ENCODE results near the gene FAR1.
A peak's percentile ranks its signal among the peaks of the same experiment; 100 is the strongest.

Gene FAR1

GRCh38 chr11:13663631-13664071 is 4.8 kb upstream of the FAR1 start:
- peaks cover 19% of the 10 kb centered on the region; the same call in 1 of the 2 replicates for H3K9me3 ChIP-seq (ENCODE audit: insufficient read depth, low read length)
- no peak for DNase-seq (ENCODE audit: low read depth, low spot score)
- H3K9ac ChIP-seq (ENCODE audit: insufficient read length, low read depth), result no peak overlapping the region
- H3K4me1 ChIP-seq (ENCODE audit: insufficient read depth, insufficient read length), result no peaks in the 10 kb centered on the region
- H3K4me3 ChIP-seq (ENCODE audit: insufficient read length, low read depth), result no peak overlapping the region
- no peak for TF ChIP-seq SUZ12 (IDR thresholded peaks at IDR 0.05; ENCODE audit: extremely low read depth, insufficient read depth, insufficient read length)
- no peak for TF ChIP-seq YY1 (IDR thresholded peaks at IDR 0.05; ENCODE audit: insufficient read depth, insufficient read length)
- TF ChIP-seq ZNF274 (IDR thresholded peaks at IDR 0.05; ENCODE audit: low read depth, low read length), result no peak
- no peaks in the 10 kb centered on the region for H3K27me3 ChIP-seq (ENCODE audit: insufficient read depth, insufficient read length)
- no peaks in the 10 kb centered on the region for H3K36me3 ChIP-seq (ENCODE audit: insufficient read depth, insufficient read length, low read length)

GRCh38 chr11:13664351-13664750 is 4.1 kb upstream of the FAR1 start:
- TF ChIP-seq YY1 (IDR thresholded peaks at IDR 0.05; ENCODE audit: insufficient read depth, insufficient read length), result no peak
- TF ChIP-seq SUZ12 (IDR thresholded peaks at IDR 0.05; ENCODE audit: extremely low read depth, insufficient read depth, insufficient read length), result no peak
- no peak for TF ChIP-seq ZNF274 (IDR thresholded peaks at IDR 0.05; ENCODE audit: low read depth, low read length)

DNA sequence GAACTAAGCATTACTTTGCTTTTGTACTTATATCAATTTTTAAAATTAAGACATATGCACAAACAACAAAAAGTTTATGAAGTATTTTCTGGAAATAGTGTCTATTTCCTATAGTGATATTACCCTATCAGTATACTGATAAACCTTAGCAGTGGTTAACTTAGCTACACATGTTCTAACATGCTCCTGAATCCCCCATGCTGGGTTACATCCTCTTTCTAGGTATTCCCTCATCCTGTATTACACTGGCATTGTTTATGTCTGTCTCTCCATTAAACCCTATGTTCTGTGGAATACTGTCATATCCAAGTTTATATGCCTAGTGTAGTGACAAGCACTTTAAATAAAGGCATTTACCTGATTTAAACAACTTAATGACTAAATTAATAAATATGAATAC is 1.8 kb upstream of the FAR1 start:
- Histone ChIP-seq H3K4me3 (ENCODE audit: insufficient read length, low read depth) (no peak overlapping the region), H3K9me3 (ENCODE audit: insufficient read depth, low read length) (no peaks in the 10 kb centered on the region), H3K36me3 (ENCODE audit: insufficient read depth, insufficient read length, low read length) (peaks cover 4% of the 10 kb centered on the region), H3K27me3 (ENCODE audit: insufficient read depth, insufficient read length) (no peaks in the 10 kb centered on the region), H3K9ac (ENCODE audit: insufficient read length, low read depth) (no peak overlapping the region), H3K4me1 (ENCODE audit: insufficient read depth, insufficient read length) (no peaks in the 10 kb centered on the region)
- no peak for TF ChIP-seq ZNF274 (IDR thresholded peaks at IDR 0.05; ENCODE audit: low read depth, low read length)
- TF ChIP-seq SUZ12 (IDR thresholded peaks at IDR 0.05; ENCODE audit: extremely low read depth, insufficient read depth, insufficient read length), result no peak
- no peak for TF ChIP-seq YY1 (IDR thresholded peaks at IDR 0.05; ENCODE audit: insufficient read depth, insufficient read length)
- DNase-seq (ENCODE audit: low read depth, low spot score), result no peak

More at GRCh38 chr11:13664351-13664750, 4.1 kb upstream of the FAR1 start:
- H3K9me3 ChIP-seq (ENCODE audit: insufficient read depth, low read length), result peaks cover 13% of the 10 kb centered on the region; the same call in 1 of the 2 replicates
- no peaks in the 10 kb centered on the region for H3K27me3 ChIP-seq (ENCODE audit: insufficient read depth, insufficient read length)
- no peak overlapping the region for H3K9ac ChIP-seq (ENCODE audit: insufficient read length, low read depth)
- H3K4me3 ChIP-seq (ENCODE audit: insufficient read length, low read depth), result no peak overlapping the region
- H3K4me1 ChIP-seq (ENCODE audit: insufficient read depth, insufficient read length), result no peaks in the 10 kb centered on the region
- no peak for DNase-seq (ENCODE audit: low read depth, low spot score)
- H3K36me3 ChIP-seq (ENCODE audit: insufficient read depth, insufficient read length, low read length), result no peaks in the 10 kb centered on the region

GRCh38 chr11:13667245-13667644 is 1.2 kb upstream of the FAR1 start:
- peaks cover 9% of the 10 kb centered on the region for H3K36me3 ChIP-seq (ENCODE audit: insufficient read depth, insufficient read length, low read length)
- H3K9me3 ChIP-seq (ENCODE audit: insufficient read depth, low read length), result no peaks in the 10 kb centered on the region
- no peaks in the 10 kb centered on the region for H3K4me1 ChIP-seq (ENCODE audit: insufficient read depth, insufficient read length)
- no peak for DNase-seq (ENCODE audit: low read depth, low spot score)
- no peaks in the 10 kb centered on the region for H3K27me3 ChIP-seq (ENCODE audit: insufficient read depth, insufficient read length)
- TF ChIP-seq YY1 (IDR thresholded peaks at IDR 0.05; ENCODE audit: insufficient read depth, insufficient read length) (no peak), ZNF274 (IDR thresholded peaks at IDR 0.05; ENCODE audit: low read depth, low read length) (no peak), SUZ12 (IDR thresholded peaks at IDR 0.05; ENCODE audit: extremely low read depth, insufficient read depth, insufficient read length) (no peak)
- no peak overlapping the region for H3K4me3 ChIP-seq (ENCODE audit: insufficient read length, low read depth)
- H3K9ac ChIP-seq (ENCODE audit: insufficient read length, low read depth), result no peak overlapping the region

GRCh38 chr11:13667795-13668101 is 720 bp upstream of the FAR1 start:
- Histone ChIP-seq H3K4me1 (ENCODE audit: insufficient read depth, insufficient read length) (no peaks in the 10 kb centered on the region), H3K9ac (ENCODE audit: insufficient read length, low read depth) (peak overlapping the region; percentile 72)

DNA sequence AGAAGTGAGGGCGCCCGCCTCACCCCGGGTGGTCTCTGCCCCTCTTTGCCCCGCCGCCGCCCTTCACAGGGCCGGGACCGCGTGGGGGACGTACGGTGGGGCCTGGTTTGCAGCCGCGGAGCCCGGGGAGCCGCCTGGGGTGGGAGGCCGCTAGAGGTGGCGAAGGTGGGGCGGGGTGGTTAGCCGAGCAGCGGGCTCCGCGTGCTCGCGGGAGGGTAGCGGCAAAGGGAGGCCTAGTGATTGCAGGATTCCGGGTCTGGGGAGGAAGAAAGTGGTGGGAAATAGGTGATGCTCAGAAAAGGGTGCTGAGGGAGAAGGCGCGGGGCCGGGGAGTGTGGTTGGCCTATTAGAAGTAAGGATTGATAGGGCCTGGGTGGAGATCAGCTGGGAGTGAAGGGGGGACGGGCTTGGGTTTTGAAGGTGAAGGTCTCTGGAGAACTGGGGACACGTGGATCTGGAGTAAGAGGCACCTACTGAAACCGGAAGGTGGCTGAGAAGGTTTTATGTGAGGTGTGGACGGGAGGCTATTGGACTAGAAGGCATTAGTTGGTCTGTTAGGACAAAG is 571 bp downstream of the FAR1 start:
- no peaks in the 10 kb centered on the region for H3K4me1 ChIP-seq (ENCODE audit: insufficient read depth, insufficient read length)

More at GRCh38 chr11:13667795-13668101, 720 bp upstream of the FAR1 start:
- DNase-seq (ENCODE audit: low read depth, low spot score), result no peak
- Histone ChIP-seq H3K4me3 (ENCODE audit: insufficient read length, low read depth) (peak overlapping the region; percentile 75), H3K27me3 (ENCODE audit: insufficient read depth, insufficient read length) (no peaks in the 10 kb centered on the region), H3K36me3 (ENCODE audit: insufficient read depth, insufficient read length, low read length) (peaks cover 13% of the 10 kb centered on the region), H3K9me3 (ENCODE audit: insufficient read depth, low read length) (no peaks in the 10 kb centered on the region)
- TF ChIP-seq ZNF274 (IDR thresholded peaks at IDR 0.05; ENCODE audit: low read depth, low read length), result no peak
- no peak for TF ChIP-seq YY1 (IDR thresholded peaks at IDR 0.05; ENCODE audit: insufficient read depth, insufficient read length)

DNA sequence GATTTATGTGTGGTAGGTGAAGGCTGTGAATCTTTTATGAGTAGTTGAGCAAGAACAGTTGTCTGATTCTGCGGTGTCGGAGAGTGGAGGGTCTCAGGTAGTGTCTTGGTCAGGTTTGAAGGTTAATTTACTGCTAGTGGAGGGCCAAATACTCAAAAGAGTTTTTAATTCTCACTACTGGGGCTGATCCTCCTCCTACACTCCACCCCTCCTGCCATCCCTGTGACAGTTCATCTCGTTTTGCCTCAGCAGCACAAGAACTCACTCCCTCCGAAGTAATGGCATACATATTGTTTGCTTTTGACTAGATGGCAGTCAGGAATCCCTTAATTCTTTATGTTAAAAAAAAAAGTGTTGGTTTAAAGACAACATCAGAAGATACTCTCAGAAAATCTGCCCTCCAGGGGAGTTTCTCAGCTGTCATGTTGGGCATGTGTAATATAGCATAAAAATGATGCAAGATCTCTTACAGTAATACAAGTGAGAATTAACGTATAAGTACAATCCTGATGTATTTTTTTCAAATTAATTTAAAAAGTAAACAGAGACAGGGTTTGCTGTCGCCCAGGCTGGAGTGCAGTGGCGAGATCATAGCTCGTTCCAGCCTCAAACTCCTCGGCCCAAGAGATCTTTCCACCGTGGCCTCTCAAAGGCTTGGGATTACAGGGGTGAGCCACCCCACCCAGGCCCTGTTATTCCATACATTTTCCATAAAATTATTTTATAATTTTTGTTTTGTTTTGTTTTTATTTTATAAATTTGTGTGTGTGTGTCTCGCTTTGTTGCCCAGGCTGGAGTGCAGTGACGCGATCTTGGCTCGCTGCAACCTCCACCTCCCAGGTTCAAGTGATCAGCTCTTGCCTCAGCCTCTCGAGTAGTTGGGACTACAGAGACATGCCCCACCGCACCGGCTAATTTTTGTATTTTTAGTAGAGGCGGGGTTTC is 1.3 kb downstream of the FAR1 start:
- Histone ChIP-seq H3K4me1 (ENCODE audit: insufficient read depth, insufficient read length) (no peaks in the 10 kb centered on the region), H3K27me3 (ENCODE audit: insufficient read depth, insufficient read length) (no peaks in the 10 kb centered on the region), H3K36me3 (ENCODE audit: insufficient read depth, insufficient read length, low read length) (peaks cover 17% of the 10 kb centered on the region), H3K9ac (ENCODE audit: insufficient read length, low read depth) (peak overlapping the region; percentile 86), H3K4me3 (ENCODE audit: insufficient read length, low read depth) (peak overlapping the region; percentile 69), H3K9me3 (ENCODE audit: insufficient read depth, low read length) (no peaks in the 10 kb centered on the region)
- TF ChIP-seq YY1 (IDR thresholded peaks at IDR 0.05; ENCODE audit: insufficient read depth, insufficient read length) (no peak), ZNF274 (IDR thresholded peaks at IDR 0.05; ENCODE audit: low read depth, low read length) (no peak), SUZ12 (IDR thresholded peaks at IDR 0.05; ENCODE audit: extremely low read depth, insufficient read depth, insufficient read length) (no peak)
- no peak for DNase-seq (ENCODE audit: low read depth, low spot score)

More for the DNA sequence above, 571 bp downstream of the FAR1 start:
- TF ChIP-seq ZNF274 (IDR thresholded peaks at IDR 0.05; ENCODE audit: low read depth, low read length) (no peak), SUZ12 (IDR thresholded peaks at IDR 0.05; ENCODE audit: extremely low read depth, insufficient read depth, insufficient read length) (no peak), YY1 (IDR thresholded peaks at IDR 0.05; ENCODE audit: insufficient read depth, insufficient read length) (no peak)
- H3K36me3 ChIP-seq (ENCODE audit: insufficient read depth, insufficient read length, low read length), result peaks cover 17% of the 10 kb centered on the region
- H3K27me3 ChIP-seq (ENCODE audit: insufficient read depth, insufficient read length), result no peaks in the 10 kb centered on the region
- peak overlapping the region; percentile 69 for H3K4me3 ChIP-seq (ENCODE audit: insufficient read length, low read depth)
- H3K9me3 ChIP-seq (ENCODE audit: insufficient read depth, low read length), result no peaks in the 10 kb centered on the region
- DNase-seq (ENCODE audit: low read depth, low spot score), result no peak
- peak overlapping the region; percentile 86 for H3K9ac ChIP-seq (ENCODE audit: insufficient read length, low read depth)

Measured in NT2/D1 (cell line).